ENCODE measurements around the gene BMPR1B. TPM values are rescaled to one million over a fixed set of nuclear protein-coding genes. Genes with fewer than 3 reads are reported as not detected.

The BMPR1B gene
- total and polyA plus RNA-seq, 2 of the 8 experiments (the other 6 are each of a cell fraction or from before 2014, with no cell fraction given) = 0.14 to 1.1 TPM

- H2BK12ac ChIP-seq (ENCODE audit: low read depth, low read length) = no peak overlapping the region
- no peak overlapping the region for H3K56ac ChIP-seq (replicated peaks; ENCODE audit: insufficient read length, low read depth, low read length)
- no peaks in the 10 kb centered on the region for H3K79me1 ChIP-seq (ENCODE audit: low read depth, low read length)
- H2BK15ac ChIP-seq (ENCODE audit: low read length) = no peak overlapping the region
- H2BK5ac ChIP-seq (ENCODE audit: low read depth, low read length) = no peak overlapping the region
- H3K4me2 ChIP-seq (ENCODE audit: insufficient read depth in 1 of 2, low read depth in 2 of 2, low read length in 2 of 2) = no peak overlapping the region
- DNase-seq (ENCODE audit: low read depth in 1 of 2, low spot score in 2 of 2) (no peak), FAIRE-seq (no peak)
- WGBS, 2 experiments (ENCODE audit: extremely low coverage in 1 of 2, insufficient coverage in 1 of 2, insufficient read length in 1 of 2, insufficient replicate concordance in 2 of 2, low coverage in 1 of 2, low lambda C conversion rate in 2 of 2, missing lambda C conversion rate in 1 of 2) = 87% methylated on average over 9 of the region's 9 CpGs; no CpG with 5 or more reads in 1 of the 2 experiments
- no peak overlapping the region for H3K4ac ChIP-seq (replicated peaks; ENCODE audit: insufficient read length, low read depth, low read length)
- no peak overlapping the region for H2BK120ac ChIP-seq (replicated peaks; ENCODE audit: low read depth, low read length)
- no peak overlapping the region for H3K23ac ChIP-seq (ENCODE audit: insufficient read length)
- no peak overlapping the region for H2BK20ac ChIP-seq (ENCODE audit: low read length)
- H3K9ac ChIP-seq (replicated peaks in 1 of 4; ENCODE audit: extremely low read depth in 1 of 4, low read depth in 3 of 4, low read length in 3 of 4) = no peak overlapping the region
- H4K20me1 ChIP-seq (replicated peaks in 1 of 2; ENCODE audit: control insufficient read depth in 1 of 2, insufficient read depth in 2 of 2, low read length in 2 of 2) = no peaks in the 10 kb centered on the region
- H3K23me2 ChIP-seq (ENCODE audit: low read depth, low read length) = no peaks in the 10 kb centered on the region; the same call in 1 of the 2 replicates
- H4K8ac ChIP-seq (ENCODE audit: extremely low read depth, insufficient read depth, low read length) = no peak overlapping the region
- no peak overlapping the region for H3K14ac ChIP-seq (ENCODE audit: insufficient read length)
- H3K4me3 ChIP-seq (ENCODE audit: extremely low read depth in 1 of 4, insufficient read depth in 2 of 4, low read depth in 3 of 4, low read length in 4 of 4) = no peak overlapping the region
- H4K5ac ChIP-seq (ENCODE audit: insufficient read length, low read depth, low read length) = no peak overlapping the region
- no peaks in the 10 kb centered on the region for H3K9me3 ChIP-seq (ENCODE audit: insufficient read depth in 2 of 2, low read depth in 1 of 2, low read length in 1 of 2)
- peak overlapping the region; percentile 50; the same call in 1 of the 2 replicates for H2AFZ ChIP-seq (ENCODE audit: low read length)
- H3K18ac ChIP-seq (ENCODE audit: extremely low read depth, low read length) = no peak overlapping the region
- no peaks in the 10 kb centered on the region for H3K4me1 ChIP-seq (replicated peaks in 1 of 4; ENCODE audit: control insufficient read depth in 3 of 4, insufficient read depth in 4 of 4, low read length in 3 of 4)
- no peaks in the 10 kb centered on the region for H3K36me3 ChIP-seq (ENCODE audit: control insufficient read depth in 2 of 4, insufficient read depth in 4 of 4, low read length in 3 of 4)
- no peaks in the 10 kb centered on the region for H3K27me3 ChIP-seq (replicated peaks in 1 of 4; ENCODE audit: control insufficient read depth in 3 of 4, extremely low read depth in 1 of 4, insufficient read depth in 3 of 4, low read length in 3 of 4)
- CTCF ChIA-PET (ENCODE audit: partially characterized antibody) = interaction anchor here (1.0 kb wide), 1 partner anchor 13 kb away, joined by 3 read pairs; no protein-coding TSS in a partner anchor
- H3K79me2 ChIP-seq (ENCODE audit: control insufficient read depth in 1 of 2, insufficient read depth in 2 of 2, low read length in 2 of 2) = no peaks in the 10 kb centered on the region
- H2AK5ac ChIP-seq (ENCODE audit: low read depth, low read length) = no peak overlapping the region
- POLR2A ChIA-PET (ENCODE audit: partially characterized antibody) = no interaction called here
- H4K91ac ChIP-seq (replicated peaks; ENCODE audit: insufficient read length, low read length) = no peak overlapping the region
- H3K27ac ChIP-seq (ENCODE audit: low read depth, low read length) = no peak overlapping the region
- TF ChIP-seq TAF1 (IDR thresholded peaks at IDR 0.05; ENCODE audit: low read depth, low read length) (no peak), RFX5 (IDR thresholded peaks at IDR 0.05; ENCODE audit: borderline replicate concordance, low read depth, low read length) (no peak), CEBPB (IDR thresholded peaks at IDR 0.05; ENCODE audit: low read depth, low read length) (no peak), ATF2 (IDR thresholded peaks at IDR 0.05; ENCODE audit: low read length) (no peak), SP4 (IDR thresholded peaks at IDR 0.05; ENCODE audit: low read length) (no peak), ATF3 (IDR thresholded peaks at IDR 0.05; ENCODE audit: insufficient read depth, low read depth, low read length) (no peak), RNF2 (IDR thresholded peaks at IDR 0.05; ENCODE audit: borderline replicate concordance, low read depth, low read length, missing control alignments, poor library complexity, severe bottlenecking) (no peak), YY1 (IDR thresholded peaks at IDR 0.05; ENCODE audit: low read depth, low read length) (no peak), CBX5 (IDR thresholded peaks at IDR 0.05; ENCODE audit: low read depth, low read length) (no peak), BCL11A (IDR thresholded peaks at IDR 0.05; ENCODE audit: low read depth in 2 of 2, low read length in 2 of 2) (no peak), CBX8 (IDR thresholded peaks at IDR 0.05; ENCODE audit: borderline replicate concordance, low read depth, low read length) (no peak)
These were observed 433.1 kb downstream of the BMPR1B start for GRCh38 chr4:95190751-95191436.

Data from H1 (cell line).